Ecto neural progenitor cell (in vitro differentiated cells): ENCODE measurements around the gene SRCIN1.

Experiments
- DNase-seq: peaks from one replicate; pipeline ENCODE4 v3.0.0-alpha.2; 2018; ENCODE audit warnings: low spot score

The SRCIN1 gene

DNA sequence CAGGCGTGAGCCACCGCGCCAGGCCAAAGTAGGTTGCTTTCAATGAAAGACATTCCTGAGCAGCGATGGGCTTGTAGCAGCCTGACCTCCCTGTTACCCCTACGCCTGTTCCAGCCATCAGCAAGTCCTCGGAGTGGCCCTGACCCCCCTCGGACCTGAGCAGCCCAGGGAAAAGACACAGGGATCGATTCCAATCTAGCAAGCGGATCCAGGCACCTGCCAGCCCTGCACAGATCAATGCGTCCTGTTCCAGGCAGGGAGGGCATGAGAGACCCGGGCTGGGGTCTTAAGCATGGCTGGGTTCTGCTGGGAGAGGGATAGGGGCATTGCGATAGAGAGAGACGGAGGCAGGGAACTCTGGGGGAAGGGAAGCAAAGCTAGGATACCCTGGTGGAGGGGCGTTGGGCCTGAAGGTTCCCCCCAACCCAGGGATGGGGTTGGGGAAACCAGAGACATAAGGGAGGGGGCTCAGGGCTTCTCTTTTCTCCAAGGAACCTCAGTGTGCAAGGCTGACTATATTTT is 21.9 kb downstream of the SRCIN1 start:
- no peak for DNase-seq

DNA sequence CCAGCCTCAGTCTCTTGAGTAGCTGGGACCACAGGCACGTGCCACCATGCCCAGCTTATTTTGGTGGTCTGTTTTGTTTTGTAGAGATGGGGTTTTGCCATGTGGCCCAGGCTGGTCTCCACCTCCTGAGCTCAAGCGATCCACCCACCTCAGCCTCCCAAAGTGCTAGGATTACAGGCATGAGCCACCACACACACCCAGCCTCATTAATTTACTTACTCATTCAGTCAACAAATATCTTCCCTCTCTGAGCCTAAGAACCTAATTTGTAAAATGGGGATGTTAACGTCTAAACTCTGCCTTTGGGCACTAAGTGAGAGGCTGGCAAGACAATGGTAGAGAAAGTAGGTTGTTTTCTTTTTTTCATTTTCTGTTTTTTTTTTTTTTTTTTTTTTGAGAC is 22.6 kb downstream of the SRCIN1 start:
- DNase-seq: no peak

DNA sequence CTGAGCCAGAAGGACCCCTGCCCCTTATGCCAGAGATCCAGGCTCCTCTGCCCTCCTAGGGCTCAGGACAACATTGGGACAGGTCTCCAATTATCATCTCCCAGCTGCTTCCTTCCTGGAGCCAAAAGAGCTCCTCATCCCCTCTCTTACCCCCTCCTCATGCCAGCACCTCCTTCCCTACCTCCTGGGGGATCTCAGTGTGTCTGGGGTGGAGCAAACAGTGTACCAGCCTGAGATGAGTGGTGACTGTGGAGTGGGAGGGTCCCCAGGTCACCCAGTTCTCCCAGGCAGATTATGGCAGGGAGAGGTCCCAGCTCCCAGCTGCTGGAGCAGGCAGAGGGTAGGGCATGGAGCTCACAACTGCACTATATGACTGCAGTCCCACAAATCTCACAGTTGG is 23.7 kb downstream of the SRCIN1 start:
- no peak for DNase-seq

DNA sequence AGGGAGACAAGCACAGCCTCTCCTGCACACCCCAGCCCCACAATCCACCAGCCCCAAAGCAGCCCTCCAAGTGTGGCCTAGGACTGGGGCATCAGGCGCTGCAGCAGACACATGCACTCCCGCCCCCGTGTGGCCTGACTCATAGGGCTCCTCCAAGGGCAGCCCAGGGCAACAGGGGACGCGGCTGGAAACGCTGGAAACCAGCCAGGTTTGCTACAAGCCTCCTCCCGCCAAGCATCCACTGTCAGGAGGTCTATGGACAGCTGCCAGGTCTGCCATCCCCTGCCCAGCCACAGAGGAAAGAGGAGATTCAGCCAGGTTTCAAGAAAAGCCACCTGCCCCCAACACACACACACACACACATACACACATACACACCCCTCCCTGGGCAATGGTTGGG is 25.8 kb downstream of the SRCIN1 start:
- DNase-seq: peak; percentile 74

DNA sequence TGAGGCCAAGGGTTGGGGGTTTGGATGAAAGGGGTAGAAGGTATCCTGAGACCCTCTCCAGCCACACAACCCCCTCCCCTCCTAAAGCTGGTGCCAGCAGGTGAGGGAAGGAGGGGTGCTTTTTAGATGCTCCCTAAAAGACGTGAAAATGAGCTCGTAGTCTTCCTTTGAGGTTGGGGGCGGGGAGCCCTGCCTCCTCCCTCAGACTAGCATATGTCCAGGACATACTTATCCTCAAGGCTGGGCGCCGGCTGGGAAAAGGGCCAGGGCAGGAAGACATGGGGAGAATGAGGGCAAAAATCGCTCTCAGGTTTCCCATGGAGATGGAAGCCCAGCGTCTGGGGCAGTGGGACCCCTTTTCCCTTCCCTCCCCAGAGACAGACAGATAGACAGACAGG is 26.7 kb downstream of the SRCIN1 start:
- no peak for DNase-seq

DNA sequence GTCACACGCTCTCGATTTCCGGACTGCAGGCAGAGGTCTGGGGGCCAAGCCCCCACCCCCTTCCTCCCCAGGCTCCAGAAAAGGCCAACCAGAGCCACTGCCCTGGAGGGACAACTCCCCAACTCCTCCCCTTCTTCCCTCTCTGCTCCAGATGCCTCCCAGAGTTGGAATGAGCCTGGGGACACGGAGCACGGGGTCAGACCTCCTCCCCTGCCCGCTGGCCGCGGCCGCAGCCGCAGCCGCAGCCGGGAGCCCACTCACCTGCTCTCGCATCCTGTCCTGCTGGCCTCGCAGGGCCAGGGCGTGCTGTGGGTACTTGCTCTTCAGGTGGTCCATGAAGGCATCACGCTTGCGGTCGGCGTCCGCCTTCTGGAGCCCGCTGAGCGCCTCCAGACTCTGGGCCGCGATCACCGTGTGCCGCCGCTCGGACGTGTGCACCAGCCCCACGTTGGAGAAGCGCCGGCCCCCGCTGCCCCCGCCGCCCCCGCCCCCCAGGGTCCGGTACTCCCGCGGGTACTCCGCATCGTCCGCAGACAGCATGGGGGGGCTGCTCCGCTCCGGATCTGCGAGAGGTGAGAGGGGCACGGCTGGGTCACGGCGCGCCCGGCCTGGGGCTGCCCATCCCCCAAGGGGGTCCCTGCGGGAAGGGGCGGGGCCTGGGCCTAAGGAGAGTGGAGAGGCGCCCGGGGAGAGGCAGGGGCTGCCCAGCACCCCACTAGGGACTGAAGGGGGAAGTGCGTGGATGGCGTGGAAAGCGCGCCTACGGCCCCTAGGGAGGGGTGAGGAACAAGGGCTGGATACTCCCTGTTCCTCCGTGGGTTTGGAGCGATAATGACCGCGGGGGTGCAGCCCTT is 27.3 kb downstream of the SRCIN1 start:
- peak; percentile 91 for DNase-seq

DNA sequence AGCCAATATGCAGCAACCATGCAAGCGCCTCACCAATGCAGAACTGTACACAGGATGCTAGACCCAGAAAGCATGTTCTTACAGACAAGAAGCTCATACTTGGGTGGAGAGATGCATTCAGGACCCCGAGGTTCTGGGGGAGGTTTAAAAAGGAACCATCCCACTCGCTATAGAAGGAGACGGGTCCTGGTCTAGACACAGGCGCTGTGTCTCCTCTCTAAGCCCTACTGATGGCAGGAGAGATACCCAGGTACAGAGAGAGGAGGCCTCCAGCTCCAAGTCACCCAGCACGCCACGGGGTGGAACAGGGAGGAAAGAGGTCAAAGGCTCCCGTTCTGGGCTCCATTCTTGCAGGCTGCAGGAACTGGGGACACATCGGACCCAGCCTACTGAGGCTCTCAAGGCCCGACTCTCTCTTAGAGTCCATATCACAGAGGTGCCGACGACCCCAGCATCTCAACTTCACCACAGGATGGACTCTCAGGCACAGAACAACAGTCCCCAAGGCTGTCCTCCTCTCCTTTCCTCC is 28.0 kb downstream of the SRCIN1 start:
- DNase-seq: no peak

DNA sequence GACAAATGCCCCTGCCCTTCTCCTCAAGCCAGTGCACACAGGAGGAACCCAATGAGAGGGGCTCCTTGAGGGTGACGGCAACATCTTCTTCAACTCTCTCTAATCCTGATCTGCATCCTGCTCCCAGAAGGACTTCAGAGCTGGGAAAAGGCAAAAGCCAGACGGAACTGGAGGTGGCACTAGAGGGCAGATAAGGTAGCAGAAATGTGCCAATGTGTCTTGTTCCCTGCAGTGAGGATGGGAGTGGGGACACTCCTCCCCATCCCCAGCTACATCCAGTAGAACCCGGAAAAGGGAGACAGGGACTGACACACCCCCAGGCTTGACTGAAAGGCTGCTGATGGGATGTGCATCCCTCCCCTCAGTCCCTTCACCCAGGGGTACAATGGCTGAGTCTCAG is 28.5 kb downstream of the SRCIN1 start:
- no peak for DNase-seq

DNA sequence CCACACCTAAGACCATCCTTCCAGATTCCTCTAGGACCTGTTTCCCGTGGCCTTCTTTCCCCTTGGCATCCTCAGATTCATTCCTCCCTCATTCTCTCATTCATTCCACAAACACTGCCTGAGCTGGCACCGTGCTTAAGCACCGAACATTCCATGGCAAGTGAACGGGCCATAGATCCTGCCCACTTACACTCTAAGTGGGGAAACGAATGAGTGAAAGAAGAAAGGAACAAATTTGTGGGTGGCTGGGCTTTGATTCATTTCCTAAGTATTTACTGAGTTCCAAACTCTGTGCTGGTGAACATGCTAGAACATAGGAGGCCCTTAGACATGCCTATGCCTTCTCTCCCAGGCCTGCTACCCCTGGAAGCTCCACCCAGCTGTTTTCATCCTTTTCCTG is 30.0 kb downstream of the SRCIN1 start:
- no peak for DNase-seq

DNA sequence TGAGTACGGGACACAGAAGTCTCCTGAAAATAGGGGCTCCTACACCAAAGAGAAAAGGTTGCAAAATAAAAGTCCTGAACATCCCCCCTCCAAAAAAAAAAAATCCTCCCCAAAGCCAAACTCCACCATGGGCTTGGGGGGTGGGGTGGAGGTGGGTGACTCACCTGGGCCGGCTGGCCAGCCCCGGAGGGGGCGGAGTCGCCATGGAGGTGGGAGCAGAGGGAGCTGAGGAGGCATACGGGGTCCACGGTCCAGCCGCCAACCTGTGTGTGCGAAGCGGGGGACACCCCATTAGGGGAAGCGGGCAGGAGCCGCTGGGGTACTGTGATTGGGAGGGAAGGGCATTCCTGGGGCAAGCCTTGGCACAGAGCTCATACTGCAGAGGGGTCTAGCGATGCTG is 31.0 kb downstream of the SRCIN1 start:
- no peak for DNase-seq

DNA sequence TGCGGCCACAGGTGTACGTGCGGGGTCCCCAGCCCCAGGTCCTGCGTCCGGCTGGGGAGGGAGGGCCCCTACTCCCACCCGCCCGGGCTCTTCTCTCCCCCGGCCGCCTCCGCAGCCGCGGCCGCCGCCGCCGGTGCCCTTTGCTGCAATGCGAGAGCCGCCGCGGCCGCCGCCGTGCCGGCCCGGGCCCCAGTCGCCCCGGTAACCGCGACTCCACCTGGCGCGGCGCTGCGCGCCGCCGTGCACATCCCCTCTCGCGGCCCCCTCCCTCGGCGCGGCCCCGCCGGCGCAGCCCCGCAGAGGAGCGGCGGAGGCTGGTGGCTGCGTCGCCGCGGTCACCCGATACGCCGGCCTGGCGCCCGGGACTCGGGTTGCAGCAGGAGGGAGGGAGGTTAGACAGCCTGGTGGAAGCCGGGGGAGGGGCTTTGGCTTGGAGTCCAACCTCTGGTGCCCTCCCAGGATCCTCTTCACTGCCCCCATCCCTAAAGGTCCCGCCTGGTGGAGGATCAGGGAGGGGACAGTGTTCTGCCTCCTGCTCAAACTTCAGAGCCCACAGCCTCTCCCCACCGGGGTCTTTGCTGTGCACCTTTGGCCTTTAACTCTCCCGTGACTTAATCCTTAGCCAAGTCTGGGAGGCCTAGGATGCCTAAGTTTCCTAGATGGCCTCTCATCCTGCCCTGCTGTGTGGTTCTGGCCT is 32.9 kb downstream of the SRCIN1 start:
- DNase-seq: peak; percentile 95

DNA sequence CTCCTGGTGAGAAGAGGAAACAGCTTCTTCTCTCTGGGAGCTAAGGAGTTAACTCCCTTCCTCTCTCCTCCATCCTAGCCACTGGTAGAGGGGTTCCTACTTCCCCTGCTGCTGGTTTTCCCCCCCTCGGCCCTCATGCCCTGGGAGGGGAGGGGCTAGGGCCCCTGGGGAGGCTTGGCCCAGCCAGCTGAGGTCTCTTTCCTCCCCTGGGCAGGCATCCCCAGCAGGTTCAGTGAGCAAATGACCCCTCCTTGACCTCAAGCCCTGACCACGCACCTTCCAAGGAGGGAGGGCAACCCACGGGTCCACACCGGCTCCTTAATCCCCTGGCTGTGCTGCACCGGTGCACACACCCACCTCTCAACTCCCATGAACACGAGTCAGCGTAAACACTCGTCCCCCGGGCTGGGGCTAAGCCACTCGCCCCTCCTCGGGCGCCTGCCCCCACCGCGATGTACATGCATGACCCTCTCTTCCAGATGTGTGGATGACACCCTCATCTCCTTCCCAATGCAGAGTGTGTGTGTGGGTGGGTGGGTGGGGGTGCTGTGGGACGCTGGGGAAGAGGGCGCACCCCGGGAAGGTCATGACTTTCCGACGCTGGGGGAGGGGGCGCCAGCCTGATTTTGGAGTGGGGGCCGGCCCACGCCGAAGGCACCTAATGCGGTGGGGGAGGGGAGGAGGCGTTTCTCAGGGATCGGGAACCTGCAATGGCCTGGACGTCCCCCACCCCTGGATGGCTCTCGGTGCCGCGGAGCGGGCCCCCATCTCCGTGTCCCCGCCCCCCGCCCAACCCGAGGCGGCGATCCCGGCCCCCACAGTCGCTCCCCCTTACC is 33.7 kb downstream of the SRCIN1 start:
- DNase-seq: no peak

DNA sequence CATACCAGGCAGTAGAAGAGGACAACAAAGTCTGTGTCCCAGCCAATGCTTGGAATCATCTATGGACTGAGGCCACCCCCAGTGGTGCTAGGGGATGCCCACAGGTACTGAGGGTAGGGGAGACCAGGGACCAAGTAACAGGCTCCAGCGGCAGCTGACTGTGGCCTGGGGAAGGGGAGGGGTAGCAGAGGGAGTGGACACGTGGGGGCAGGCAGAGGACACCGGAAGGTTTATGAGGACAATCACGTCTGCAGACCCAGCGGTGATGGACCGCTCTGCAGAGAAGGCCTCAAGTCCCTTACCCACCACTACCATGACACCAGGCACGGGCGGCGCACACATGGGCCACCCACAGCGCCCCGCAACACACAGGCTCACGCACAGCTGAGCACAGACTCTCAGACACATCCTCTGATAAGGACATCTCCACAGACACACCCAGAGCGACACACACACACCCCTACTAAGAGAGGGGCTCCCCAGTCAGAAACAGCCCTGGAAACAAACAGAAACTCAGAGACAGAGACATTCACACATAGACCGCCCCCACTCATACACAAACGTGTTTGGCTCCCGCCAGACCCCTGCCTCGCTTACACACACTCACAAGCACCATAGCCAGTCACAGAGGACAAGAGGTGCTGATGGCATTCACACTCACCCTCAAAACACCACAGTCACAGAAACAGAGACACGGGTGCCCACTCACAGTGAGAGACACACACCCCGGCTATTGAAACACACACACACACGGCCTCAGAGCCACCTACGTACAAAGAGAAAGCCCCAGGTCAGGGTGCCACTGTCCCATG is 35.8 kb downstream of the SRCIN1 start:
- no peak for DNase-seq

DNA sequence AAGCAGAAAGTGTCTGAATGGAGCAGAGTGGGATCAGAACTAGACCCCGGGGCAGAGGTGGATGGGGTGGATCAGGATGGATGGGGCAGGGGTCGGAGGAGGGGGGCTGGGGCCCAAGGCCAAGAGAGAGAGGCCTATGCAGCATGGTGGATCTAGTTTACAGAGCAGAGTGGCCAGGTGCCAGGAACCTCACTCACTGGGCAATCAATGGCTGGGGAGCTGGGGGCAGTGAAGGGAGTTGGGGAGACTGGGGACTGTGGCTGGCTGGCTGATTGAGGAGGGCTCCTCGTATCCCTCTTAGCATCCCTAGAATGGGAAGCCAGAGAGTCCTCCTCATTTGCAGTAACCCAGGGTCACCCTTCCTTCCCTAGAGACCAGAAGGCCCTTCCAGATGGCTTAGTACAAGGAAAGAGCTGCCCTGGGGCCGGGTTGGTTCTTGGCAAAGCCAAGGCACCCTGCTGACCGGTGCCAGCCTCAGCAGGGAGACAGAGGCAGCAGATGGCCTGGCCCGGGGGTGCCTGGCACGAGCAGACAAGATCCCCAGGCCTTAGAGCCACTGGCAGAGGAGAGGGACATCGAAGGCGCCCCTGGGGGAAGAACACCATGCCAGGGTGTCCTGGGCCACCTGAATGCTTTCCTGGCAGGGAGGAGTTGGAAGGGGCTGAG is 36.8 kb downstream of the SRCIN1 start:
- DNase-seq: no peak

DNA sequence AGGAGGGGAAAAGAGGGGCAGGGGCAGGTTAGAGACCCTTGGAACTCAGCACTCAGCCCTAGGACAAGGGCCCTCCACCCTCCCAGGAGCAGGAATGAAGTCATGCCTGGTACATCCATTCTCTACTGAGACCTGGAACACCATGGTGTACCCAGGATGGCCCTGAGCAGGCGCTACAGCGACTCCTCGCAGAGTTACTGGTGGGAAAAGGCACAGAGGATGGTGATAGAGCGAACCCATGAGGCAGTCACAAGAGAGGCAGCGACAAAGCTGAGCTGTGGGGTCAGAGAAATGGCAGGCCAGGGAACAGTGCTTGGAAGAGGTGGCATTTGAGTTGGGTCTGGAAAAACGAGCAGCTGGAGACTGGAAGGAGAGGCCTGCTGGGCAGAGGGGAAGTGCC is 37.5 kb downstream of the SRCIN1 start:
- no peak for DNase-seq

DNA sequence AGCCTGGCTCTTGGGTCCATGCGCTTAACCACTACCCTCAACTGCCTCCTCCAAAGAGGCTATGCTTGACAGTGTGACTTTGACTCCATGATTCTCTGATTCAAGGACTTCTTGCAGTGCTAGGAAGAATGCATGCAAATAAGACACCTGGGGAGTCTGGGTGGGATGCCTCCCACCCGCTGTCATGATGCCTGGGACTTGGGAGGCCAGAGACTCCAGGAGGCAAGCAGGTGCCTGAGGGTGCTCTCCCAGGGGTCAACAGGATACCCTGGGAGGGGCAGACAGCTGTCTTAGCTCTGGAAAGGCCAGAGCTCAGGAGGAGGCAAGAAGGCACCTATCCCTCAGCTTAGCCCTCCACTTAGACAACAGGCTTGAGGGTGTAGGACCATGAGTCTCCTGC is 38.4 kb downstream of the SRCIN1 start:
- DNase-seq: no peak

DNA sequence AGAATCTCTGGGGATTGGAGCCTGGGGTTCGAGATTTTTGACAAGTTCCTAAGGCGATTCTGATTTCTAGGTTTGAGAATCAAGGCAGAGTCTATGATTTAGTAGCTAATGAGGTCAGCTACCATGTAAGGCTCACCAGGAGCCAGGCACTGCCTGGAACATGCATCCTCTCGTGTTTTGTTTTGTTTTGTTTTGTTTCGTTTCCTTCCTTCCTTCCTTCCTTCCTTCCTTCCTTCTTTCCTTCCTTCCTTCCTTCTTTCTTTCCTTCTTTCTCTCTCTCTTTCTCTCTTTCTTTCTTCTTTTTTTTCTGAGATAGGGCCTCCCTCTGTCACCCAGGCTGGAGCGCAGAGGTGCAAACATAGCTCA is 39.1 kb downstream of the SRCIN1 start:
- DNase-seq: no peak

DNA sequence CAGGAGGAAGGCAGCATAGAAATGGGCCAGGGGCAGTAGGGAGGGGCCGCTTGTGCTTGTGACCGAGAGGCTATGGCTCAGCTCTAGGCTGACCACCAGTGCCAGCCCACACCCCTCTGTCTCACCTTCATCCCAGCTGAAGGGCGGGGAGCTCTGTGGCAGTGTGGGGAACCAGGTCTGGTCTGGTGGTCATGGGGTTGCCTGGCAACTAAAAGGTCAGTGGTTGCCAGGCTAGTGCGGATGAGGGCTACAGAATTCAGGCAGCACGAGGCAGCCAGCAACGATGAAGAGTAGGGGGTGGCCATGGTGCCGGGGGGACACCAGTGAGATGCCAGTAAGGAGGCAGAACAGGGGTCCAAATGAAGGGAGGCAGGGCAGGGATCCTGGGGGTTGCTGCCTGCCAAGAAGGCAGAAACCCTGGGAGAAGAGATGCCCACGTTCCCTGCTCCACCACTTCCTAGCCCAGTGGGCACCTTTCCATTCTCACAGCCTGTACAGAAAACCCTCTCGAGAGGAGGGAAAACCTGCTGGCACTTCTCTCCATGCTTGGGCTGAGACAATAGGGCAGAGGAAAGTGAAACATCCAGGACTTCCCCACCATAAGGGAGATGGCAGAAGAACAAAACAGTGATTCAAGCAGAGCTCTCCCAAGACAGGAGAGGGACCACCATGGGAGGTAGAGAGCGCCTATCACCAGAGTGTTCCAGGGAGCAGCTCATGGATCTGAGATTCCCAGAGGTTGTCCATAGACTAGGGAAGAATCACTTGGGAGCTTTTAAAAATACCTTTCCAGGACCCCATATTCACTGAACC is 39.7 kb downstream of the SRCIN1 start:
- no peak for DNase-seq

DNA sequence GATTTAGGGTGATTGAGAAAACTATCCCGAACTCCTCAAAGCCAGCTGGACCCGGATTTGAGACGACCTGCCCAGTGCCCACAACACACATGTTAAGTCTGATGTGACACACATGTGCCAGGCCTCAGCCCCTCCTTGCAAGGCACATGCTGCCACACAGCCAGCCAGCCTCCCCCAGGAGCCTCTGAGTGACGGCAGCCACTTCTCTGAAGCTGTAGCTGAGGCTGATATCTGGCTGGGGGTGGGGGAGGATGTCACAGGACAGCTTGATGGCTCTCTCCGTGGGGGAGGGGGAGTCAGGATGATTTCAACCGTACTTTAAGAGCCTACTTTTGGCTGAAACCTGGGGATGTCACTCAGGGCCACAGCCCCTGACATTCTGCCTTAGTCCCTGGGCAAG is 40.9 kb downstream of the SRCIN1 start:
- no peak for DNase-seq

DNA sequence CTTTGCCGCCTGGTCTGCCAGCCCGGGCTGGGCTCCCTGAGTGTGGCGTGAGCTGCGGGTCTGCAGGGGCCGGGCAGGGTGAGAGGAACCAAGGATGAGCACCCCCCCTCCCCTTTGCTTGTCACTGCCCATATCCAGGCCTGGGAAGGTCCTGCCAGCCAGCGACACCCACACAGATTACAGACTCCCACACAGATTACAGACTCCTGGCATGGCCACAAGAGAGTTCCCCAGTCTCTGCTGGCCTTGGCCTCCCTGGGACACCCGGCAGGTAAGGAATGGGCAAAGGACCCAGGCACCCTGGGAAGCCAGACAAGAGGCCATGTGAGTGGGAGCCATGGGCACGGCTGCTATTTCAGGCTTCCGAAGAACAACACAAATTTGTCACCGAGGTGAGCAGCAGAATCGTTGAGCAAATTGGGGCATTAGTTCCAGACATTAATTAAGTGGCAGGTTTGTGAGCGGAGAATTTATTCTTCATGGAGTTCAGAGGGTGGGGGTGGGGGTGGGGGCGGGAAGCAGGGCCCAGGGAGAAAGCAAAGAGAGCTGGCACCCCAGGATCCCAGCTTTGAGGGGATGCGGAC is 41.4 kb downstream of the SRCIN1 start:
- no peak for DNase-seq
